Bone marrow (tissue), 2 donors: ENCODE measurements around the gene GPR17.

Source experiments
- DNase-seq, 2 donors: peaks; one replicate each; lab custom pipeline; 2025; lab: John Stamatoyannopoulos, UW

The GPR17 gene

GRCh38 chr2:127654838-127655175 lies 8.9 kb downstream of the GPR17 start:
- no peak for DNase-seq

DNA sequence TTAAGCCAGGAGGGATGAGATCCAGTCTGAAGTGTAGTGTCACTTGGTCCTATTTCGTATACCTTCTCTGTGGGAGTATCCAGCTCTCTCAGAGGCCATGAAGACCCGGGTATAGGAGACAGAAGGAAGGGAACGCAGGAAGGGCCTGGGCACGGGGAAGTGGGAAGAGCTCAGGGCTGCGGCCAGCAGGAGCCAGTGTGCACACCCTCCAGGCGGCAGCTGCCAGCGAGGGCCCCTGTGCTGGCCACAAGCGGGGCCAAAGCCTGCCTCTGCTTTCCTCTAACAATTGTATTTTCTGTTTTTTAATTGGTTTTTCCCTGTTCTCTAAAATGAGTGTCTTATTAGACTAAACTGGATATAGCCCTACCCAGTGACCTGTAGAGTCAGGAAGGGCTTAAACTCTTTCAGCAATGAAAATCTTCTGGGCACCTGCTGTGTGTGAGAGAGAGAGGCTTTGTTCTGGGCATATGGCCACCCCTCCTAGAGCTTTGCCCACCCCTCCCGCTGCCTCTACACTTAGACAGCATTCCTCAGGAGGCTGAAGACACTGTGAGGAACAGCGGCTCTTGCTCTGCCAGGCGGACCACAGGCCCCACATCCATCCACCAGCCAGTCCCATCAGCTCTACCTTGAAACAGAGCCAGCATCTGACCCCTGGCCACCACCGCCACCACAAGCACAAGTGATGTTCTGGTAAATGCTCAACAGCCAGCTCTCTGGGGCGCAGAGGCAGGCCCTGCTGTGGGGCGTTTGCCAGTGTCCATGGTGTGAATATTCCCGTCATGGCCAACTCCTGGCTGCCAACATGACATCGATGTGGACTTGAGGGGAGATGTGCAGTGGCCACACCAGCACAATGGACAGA lies 9.5 kb downstream of the GPR17 start:
- DNase-seq, result no peak

DNA sequence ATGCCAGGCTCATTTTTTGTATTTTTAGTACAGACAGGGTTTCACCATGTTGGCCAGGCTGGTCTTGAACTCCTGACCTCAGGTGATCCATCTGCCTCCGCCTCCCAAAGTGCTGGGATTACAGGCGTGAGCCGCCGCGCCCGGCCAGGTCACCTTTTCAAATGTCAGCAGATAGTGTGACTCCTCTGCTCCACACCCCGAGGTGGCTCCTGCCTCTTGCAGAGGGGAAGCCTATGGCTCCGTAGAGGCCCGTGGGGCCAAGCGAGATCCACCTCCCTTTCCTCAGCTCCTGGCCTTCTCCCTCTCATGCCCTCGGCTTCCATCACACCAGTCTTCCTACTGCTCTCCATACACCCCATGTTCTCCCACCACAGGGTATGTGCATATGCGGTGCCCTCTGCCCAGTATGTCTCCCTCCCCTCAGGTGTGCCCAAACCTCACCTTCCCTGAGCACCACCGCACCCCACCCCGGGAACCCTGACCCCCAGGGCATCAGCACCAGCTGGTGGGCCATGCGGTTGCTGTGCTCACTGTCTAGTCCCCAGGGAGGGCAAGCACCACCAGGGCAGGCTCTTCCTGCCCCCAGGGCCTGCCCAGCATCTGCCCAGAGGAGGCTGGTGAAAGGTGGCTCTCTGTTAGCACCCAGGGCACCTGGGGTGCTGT lies 10.7 kb downstream of the GPR17 start:
- DNase-seq, result no peak

GRCh38 chr2:127657232-127657595 lies 11.3 kb downstream of the GPR17 start:
- DNase-seq, result no peak

GRCh38 chr2:127658146-127658545 lies 12.2 kb downstream of the GPR17 start:
- DNase-seq, result no peak

- DNase-seq, result no peak
These were observed 12.9 kb downstream of the GPR17 start for GRCh38 chr2:127658641-127659407.

- DNase-seq, result no peak
These were observed 13.7 kb downstream of the GPR17 start for GRCh38 chr2:127659408-127660290.

DNA sequence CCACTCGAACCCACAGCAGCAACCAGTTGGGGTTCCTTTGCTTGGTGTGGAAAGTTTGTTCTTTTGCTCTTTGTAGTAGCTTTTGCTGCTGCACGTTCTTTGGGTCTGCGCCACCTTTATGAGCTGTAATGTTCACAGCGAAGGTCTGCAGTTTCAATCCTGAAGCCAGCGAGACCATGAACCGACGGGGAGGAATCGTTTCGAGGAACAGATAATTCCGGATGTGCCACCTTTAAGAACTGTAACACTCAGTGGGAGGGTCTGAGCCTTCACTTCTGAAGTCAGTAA lies 14.3 kb downstream of the GPR17 start:
- no peak for DNase-seq

DNA sequence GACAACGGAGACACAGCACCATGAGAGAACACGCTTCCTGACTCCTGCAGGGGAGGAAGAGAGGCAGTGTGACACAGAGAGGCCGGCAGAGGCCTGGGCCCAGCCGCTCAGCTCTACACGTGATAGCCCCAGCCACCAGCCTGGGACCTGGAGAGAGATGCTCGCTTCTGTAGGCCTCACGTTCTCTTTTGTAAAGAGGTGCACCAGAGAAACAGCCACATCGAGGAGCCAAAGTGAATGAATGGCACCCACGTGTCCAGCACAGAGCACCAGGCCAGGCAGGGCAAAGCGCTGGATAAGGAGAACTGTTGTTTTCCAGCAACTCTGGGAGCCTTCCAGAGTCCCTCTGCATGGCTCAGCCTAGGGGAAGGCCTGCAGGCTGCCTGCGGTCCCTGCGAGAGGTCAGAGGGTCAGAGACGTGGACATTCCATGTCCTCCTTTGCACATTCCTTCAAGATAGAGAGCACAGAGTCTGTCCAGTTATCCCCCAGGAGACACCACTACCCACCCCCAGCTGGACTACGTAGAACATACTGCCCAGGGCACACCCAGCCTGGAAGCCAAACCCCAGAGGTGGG lies 15.2 kb downstream of the GPR17 start:
- DNase-seq, result no peak

GRCh38 chr2:127661949-127662510 lies 16.1 kb downstream of the GPR17 start:
- no peak for DNase-seq

DNA sequence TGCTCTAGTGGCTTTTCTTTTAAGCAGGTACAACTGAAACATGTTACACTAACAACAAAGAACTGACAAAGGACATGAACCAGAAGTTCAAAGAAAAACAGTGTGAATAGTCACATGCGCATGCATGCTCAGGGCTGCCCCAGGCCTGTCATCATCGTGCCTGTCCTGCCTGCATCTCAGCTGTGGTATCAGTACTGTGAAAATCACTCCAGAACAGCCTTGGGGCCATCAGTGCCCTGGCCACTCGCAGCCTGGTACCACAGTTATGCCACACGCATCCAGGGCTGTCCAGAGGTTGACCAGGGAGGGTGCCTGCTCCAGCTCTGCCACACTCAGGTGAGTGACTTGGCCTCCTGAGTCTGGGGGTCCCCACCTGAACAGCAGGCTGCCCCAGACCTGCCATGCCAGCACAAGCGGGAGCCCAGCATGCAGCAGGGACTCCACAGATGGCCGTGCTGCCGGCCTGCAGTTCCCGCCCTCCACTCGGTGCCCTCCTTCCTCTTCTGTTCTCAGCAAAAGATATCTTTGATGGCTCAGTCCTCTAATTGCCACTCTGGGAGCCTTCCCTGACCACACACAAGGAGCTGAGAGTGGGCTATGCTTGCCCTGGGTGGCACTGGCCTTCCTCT lies 17.1 kb downstream of the GPR17 start:
- no peak for DNase-seq

DNA sequence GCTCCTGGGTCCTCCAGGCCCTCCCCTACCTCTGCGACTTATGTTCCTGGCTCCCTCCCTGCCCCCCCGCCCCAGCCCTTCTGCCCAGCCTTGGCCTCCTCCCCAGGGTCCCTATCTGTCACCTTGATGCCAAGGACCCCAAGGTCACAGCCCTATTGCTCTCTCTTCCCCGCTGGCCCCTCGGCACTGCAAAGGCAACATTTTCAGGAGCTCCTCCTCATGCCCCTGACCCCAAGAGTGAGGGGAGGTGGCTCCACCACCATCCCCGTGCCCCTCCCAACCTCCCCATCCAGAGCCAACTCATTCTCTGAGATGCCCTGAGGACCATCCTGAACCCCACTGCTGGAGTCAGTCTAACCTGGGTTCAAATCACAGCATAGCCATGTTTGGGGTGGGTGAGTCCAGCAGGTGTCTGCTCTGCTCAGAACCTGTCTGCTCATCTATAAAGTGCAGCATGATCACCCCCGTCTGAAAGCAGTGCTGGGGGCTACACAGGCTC lies 17.7 kb downstream of the GPR17 start:
- DNase-seq, result no peak

GRCh38 chr2:127664065-127664894 lies 18.3 kb downstream of the GPR17 start:
- DNase-seq, result no peak

DNA sequence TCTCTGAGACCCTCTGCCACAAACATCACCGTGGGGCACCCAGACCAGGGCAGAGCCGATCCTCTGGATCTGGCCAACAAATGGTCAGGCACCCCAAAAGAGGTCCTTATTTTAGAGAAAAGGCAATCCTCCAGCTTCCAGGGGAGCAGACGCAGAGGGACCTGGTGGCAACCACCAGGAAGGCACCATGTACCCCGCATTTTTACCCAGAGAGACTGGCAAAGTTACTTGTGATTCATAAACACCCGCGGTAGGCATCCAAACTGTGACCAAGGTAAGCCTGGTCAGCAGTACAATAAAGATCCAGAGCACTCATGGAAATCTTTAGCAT lies 18.9 kb downstream of the GPR17 start:
- no peak for DNase-seq

GRCh38 chr2:127665267-127665893 lies 19.4 kb downstream of the GPR17 start:
- DNase-seq, result no peak

- DNase-seq, result no peak
These were observed 23.1 kb downstream of the GPR17 start for GRCh38 chr2:127669056-127669455.

DNA sequence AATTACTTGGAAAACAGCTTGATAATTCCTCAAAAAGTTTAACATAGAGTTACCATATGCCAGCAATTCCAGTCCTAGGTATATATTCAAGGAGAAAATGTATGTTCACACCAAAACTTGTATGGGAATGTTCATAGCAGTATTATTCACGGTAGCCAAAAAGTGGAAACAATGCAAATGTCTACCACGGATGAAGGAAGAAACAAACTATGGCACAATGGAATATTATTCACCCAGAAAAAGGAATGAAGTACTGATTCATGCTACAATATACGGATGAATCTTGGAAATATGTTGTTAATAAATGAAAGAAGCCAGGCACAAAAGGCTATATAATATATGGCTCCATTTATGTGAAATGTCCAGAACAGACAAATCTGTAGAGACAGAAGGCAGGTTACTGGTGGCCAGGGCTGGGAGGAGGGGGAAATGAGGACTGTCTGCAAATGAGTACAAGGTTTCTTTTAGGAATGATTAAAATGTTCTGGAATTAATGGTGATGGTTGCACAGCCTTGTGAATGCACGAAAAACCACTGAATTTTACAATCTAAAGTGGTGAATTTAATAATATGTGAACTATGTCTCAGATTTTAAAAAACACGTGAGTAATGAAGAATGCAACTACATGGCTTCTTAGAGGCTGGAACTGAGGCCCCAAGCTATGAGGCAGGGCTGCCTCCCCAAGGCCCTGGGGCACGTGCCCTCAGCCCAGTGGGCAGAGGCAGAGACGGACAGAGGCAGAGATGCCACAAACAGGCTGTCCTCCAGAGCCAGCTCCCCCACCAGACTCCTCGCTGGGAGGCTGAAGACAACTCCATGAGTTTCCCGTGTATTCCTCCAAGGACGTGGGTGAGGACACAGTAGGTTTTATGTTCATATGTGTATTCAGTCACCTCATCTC lies 24.4 kb downstream of the GPR17 start:
- no peak for DNase-seq

- no peak for DNase-seq
These were observed 25.0 kb downstream of the GPR17 start for GRCh38 chr2:127670957-127671290.
